GM18519 (cell line): ENCODE measurements around the gene CSF1R.

Source experiments
- ATAC-seq: cut with Tn5 transposase; IDR thresholded peaks from one replicate; pipeline ENCODE4 v1.9.1; 2021; ENCODE audit warnings: mild to moderate bottlenecking, moderate library complexity; ENCODE audit not compliant: unreplicated experiment, low FRiP score

CSF1R gene

GRCh38 chr5:150121448-150122157 is 35.2 kb upstream of the CSF1R start:
- no peak for ATAC-seq

DNA sequence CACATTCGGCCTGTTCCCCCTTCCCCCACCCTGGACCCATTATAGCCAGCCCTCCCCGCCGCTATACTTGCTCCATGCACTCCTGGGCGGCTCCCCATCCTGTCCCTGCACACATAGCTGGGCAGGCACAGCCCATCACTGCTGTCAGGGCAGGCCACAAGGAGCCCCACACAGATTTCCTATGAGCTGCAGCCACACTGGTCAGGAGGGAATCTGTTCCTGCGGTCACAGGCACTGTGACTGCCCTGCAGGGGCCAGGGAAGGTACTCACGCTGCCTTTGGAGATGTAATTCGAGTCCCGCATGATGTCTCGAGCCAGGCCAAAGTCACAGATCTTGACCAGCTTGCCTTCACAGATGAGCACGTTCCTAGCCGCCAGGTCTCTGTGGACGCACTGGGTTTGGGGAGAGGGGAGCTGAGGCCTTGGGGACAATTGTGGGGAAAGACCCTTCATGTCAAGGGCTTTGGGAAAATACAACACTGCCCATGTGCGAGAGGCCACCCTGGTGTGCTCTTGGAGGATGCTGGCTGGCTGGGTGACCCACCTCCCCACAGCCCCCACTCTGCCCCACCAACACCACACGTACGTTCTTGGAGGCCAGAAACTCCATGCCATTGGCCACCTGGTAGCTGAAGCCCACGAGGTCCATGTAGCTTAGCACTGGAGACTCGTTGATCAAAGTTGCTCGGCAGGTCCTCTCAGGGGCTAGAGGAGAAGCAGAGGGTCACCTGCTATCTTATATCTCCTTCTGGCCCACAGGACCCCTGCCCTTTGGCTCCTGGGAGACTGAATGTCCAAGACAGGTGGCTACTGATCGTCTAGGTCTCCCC is 34.5 kb upstream of the CSF1R start:
- ATAC-seq = no peak

GRCh38 chr5:150120062-150120441 is 33.7 kb upstream of the CSF1R start:
- no peak for ATAC-seq

- no peak for ATAC-seq
These were observed 33.2 kb upstream of the CSF1R start for GRCh38 chr5:150119421-150120061.

GRCh38 chr5:150118561-150119229 is 32.3 kb upstream of the CSF1R start:
- ATAC-seq = no peak

GRCh38 chr5:150117945-150118560 is 31.7 kb upstream of the CSF1R start:
- ATAC-seq = no peak

GRCh38 chr5:150116667-150117400 is 30.5 kb upstream of the CSF1R start:
- ATAC-seq = no peak

GRCh38 chr5:150114773-150115408 is 28.5 kb upstream of the CSF1R start:
- no peak for ATAC-seq

DNA sequence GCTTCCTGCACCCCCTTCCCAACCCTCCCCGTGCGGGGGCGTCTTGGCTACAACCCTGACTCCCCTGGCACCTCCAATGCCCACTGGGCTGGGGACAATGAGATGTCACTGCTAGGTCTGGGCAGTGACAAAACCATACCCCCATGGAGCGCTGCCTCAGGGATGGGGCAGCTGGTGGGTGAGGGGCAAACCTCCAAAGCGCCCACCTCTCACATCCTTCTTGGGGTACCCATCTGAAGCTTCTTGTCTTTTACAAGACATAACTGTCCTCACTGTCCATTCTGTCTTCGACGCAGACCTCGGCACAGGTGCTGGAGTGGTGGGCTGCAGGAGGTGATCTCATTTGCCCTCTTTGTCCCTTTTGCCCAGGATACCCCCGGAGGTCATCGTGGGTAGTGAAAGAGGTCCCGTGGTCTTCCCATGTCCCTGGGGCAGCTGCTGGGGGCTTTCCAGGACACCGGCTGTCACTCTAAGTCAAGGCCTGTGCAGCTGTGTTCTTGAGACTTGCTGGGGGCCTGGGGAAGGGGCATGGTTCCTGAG is 27.8 kb upstream of the CSF1R start:
- ATAC-seq = no peak

GRCh38 chr5:150113047-150113744 is 26.8 kb upstream of the CSF1R start:
- ATAC-seq = no peak

GRCh38 chr5:150112201-150113046 is 26.1 kb upstream of the CSF1R start:
- ATAC-seq = no peak

GRCh38 chr5:150111122-150111521 is 24.8 kb upstream of the CSF1R start:
- ATAC-seq = no peak

DNA sequence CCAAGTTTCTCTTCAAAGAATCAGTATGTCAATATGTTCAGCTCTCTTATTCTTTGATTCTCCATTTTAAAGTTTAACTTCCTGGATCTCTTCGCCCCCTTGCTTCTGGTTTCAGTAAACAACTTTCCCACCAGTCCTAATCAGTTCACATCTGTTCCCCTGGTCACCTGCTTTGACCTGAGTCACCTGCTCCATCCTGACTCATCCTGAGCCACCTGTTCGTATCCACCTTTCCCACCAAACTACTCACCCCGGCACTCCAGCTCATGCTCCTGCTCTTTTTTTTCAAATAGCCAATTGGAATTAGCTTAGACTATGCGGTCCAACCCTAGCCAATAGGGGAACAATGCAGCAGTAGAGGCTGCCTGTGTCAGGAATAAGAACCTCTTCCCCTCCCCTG is 23.6 kb upstream of the CSF1R start:
- ATAC-seq = no peak

DNA sequence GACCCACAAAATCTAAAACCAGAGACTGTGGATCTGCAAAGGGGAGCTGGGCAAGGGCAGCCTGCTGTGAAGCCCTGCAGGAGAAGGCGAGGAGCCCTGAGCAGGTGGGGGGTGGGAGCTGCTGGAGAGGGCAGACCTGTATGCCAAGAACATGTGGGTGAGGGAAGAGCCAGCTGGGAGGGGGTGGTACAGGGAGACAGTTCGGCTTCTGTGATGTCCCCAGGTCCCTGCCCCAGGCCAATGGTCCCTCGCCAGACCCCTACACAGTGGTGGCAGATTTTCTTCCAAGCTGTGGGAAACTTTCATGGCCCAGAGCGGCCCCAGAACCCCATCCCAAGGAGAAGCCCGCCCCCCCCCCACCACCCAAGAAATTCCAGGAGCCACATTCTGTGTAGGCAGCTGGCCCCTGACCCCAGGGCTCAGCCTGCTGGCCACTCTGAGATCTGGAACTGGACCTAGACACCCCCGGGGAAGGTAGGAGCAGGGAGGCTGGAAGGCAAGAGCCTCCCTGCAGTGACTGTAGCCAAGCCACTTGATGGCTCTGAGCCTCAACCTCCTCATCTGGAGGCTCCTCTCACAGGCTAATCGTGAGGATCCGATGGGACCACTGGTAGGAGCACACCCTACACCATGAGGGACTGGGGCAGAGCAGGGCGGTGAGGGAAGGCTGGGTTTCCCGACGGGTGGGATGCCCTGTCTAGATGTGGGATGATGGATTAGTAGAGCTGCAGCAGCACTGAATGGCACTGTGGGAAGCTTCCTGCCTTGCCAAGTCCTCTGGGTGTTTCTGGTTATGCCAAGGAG is 22.6 kb upstream of the CSF1R start:
- ATAC-seq = no peak

- no peak for ATAC-seq
These were observed 21.6 kb upstream of the CSF1R start for GRCh38 chr5:150107909-150108447.

GRCh38 chr5:150106674-150107426 is 20.5 kb upstream of the CSF1R start:
- no peak for ATAC-seq
